K562 (cell line): ENCODE results near the gene GPD1L.

ENCODE experiments used
- CREB1 ChIP-seq, 2 experiments: sonication (generic) in 1 of 2; formaldehyde crosslinking in 1 of 2; IDR thresholded peaks; 2 replicates each; pipeline versions ENCODE4 v1.6.1 to v1.8.0; 2012 to 2022; ENCODE audit warnings: inconsistent platforms in 1 of 2, mild to moderate bottlenecking in 1 of 2, missing genetic modification reagents in 1 of 2, moderate library complexity in 1 of 2
- EZH2 ChIP-seq: IDR thresholded peaks from 2 replicates; pipeline ENCODE4 v1.6.1; 2012; ENCODE audit warnings: low read depth, mild to moderate bottlenecking, inconsistent platforms, low read length, borderline replicate concordance
- GABPA ChIP-seq: fragments of 200-800 bp; sonication (Bioruptor generic); conservative IDR thresholded peaks from 2 replicates; pipeline ENCODE4 v1.6.1; 2016; ENCODE audit warnings: low read depth, missing genetic modification characterization, missing compliant biosample characterization
- GMEB1 ChIP-seq: fragments of 250-450 bp; sonication (Bioruptor Pico); IDR thresholded peaks from 2 replicates; pipeline ENCODE4 v1.4.0; 2020; ENCODE audit warnings: mild to moderate bottlenecking
- KAT2B ChIP-seq: IDR thresholded peaks from one replicate; pipeline ENCODE4 v1.6.1; 2012; ENCODE audit warnings: low read depth, mild to moderate bottlenecking, control low read depth, inconsistent platforms, low read length, moderate library complexity
- MAFK ChIP-seq: IDR thresholded peaks from 2 replicates; pipeline ENCODE4 v1.6.1; 2011; ENCODE audit warnings: low read length, improper control_type of control experiment
- MED1 ChIP-seq: sonication (generic); formaldehyde crosslinking; IDR thresholded peaks from 2 replicates; pipeline ENCODE4 v1.8.1; 2023; ENCODE audit warnings: missing genetic modification reagents, borderline replicate concordance
- NFE2 ChIP-seq: IDR thresholded peaks from 2 replicates; pipeline ENCODE4 v1.6.1; 2014; ENCODE audit warnings: antibody characterized with exemption, low read depth
- NFE2L1 ChIP-seq: fragments of 450-650 bp; IDR thresholded peaks from 2 replicates; pipeline ENCODE4 v1.6.1; 2016; ENCODE audit warnings: missing genetic modification characterization, low read depth, mild to moderate bottlenecking, missing compliant biosample characterization, moderate library complexity, borderline replicate concordance
- RBM22 ChIP-seq: fragments of 200-400 bp; formaldehyde crosslinking; IDR thresholded peaks from 2 replicates; pipeline ENCODE4 v1.6.1; 2018; ENCODE audit warnings: low read length, low read depth; ENCODE audit not compliant: poor library complexity, severe bottlenecking
- ZC3H11A ChIP-seq: IDR thresholded peaks from 2 replicates; pipeline ENCODE4 v1.6.1; 2012; ENCODE audit warnings: low read depth, low read length, improper control_type of control experiment
- ZNF561 ChIP-seq: fragments of 450-650 bp; formaldehyde crosslinking; conservative IDR thresholded peaks from 2 replicates; pipeline ENCODE4 v1.4.0; 2020; ENCODE audit warnings: mild to moderate bottlenecking, moderate library complexity
- TF ChIP-seq, protein P1 (sequence below): fragments of 250-450 bp; sonication (Bioruptor Pico); IDR thresholded peaks from 2 replicates; pipeline ENCODE4 v1.5.0; 2021; ENCODE audit warnings: mild to moderate bottlenecking, moderate library complexity

- no peak for TF ChIP-seq NFE2
- TF ChIP-seq MAFK, result no peak
- no peak for TF ChIP-seq EZH2
- TF ChIP-seq NFE2L1, result no peak
- no peak for TF ChIP-seq ZC3H11A
- no peak for TF ChIP-seq GMEB1
- no peak for TF ChIP-seq MED1 (CRISPR knock-in tag)
- TF ChIP-seq, protein P1, sequence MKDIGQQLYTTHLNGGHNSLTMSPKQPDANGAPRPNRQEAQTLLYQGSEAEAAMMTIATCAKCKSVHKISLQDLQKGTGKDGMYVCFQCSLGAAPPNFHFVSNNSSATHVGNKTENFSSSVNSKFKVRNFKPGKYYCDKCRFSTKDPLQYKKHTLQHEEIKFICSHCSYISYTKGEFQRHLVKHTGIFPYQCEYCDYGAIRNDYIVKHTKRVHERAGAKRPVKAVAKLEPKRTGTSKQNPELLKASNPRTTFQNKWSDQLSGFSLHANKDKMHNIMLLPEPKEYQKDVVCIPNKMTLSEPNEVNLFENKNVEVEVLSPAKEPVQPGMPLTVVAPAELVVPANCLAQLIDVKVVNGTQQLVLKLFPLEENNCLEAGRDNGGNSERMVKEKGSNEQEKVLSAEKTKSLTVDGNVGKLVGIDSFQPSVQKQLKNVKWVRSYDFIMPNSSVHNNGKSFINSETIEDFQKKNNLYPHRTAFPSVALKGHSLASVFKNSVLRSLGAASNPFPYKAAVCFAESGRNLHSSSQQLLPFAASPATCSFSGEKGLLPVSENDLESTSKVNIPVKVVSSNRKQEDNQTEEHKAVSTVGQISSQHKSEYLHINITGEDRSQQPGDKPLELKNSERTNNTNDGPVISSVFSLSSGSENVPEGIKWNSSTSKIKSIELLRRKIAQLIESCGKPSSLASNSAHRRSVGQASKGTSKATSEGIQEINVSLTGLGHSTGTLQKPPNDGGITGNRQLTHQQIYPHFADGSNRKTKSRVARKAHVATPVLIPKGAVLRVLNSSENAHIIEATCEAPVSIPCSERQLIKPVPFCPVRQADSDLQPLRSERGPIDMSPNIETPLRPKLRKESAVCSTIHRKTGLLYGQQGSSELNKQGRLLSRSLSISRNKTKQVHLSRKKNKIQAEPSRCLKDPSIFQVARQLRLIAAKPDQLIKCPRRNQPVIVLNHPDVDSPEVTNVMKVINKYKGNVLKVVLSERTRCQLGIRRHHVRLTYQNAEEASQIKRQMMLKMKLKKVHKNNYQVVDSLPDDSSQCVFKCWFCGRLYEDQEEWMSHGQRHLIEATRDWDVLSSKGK (CRISPR knock-in tag), result no peak
- TF ChIP-seq CREB1 (IDR thresholded peaks at IDR 0.05), result no peak
- no peak for TF ChIP-seq CREB1 (CRISPR knock-in tag; IDR thresholded peaks at IDR 0.05)
- TF ChIP-seq KAT2B, result no peak
- TF ChIP-seq ZNF561 (CRISPR knock-in tag), result no peak
- no peak for TF ChIP-seq RBM22
- TF ChIP-seq GABPA (tag), result no peak
Measured at GRCh38 chr3:32136703-32137102, 30.3 kb downstream of the GPD1L start.
